Dendritic cell treated with granulocyte-macrophage colony-stimulating factor and Interleukin-4, amounts not matched to agents 40 ng/mL and 50 ng/mL, for 4 days (primary cell): Measurements from ENCODE around the gene SREK1IP1.

Source experiments
- H3K27ac Mint-ChIP-seq: one replicate; pipeline ENCODE4 v1.8.0; 2022; ENCODE audit warnings: mild to moderate bottlenecking, mixed read lengths
- H3K27me3 Mint-ChIP-seq: one replicate; pipeline ENCODE4 v1.8.0; 2022; ENCODE audit warnings: mild to moderate bottlenecking, mixed read lengths
- H3K36me3 Mint-ChIP-seq: one replicate; pipeline ENCODE4 v1.8.0; 2022; ENCODE audit warnings: low read depth, mixed read lengths
- H3K4me1 Mint-ChIP-seq: one replicate; pipeline ENCODE4 v1.8.0; 2022; ENCODE audit warnings: low read depth, mixed read lengths
- H3K4me3 Mint-ChIP-seq: one replicate; pipeline ENCODE4 v1.8.0; 2022; ENCODE audit warnings: mild to moderate bottlenecking, moderate library complexity, mixed read lengths
- H3K9me3 Mint-ChIP-seq: one replicate; pipeline ENCODE4 v1.8.0; 2022; ENCODE audit warnings: mixed read lengths
- intact Hi-C: fragments of 100-400 bp; cut with micrococcal nuclease; formaldehyde crosslinking; loops from one replicate; pipeline ENCODE4 v1.15.0; 2022

SREK1IP1 gene

DNA sequence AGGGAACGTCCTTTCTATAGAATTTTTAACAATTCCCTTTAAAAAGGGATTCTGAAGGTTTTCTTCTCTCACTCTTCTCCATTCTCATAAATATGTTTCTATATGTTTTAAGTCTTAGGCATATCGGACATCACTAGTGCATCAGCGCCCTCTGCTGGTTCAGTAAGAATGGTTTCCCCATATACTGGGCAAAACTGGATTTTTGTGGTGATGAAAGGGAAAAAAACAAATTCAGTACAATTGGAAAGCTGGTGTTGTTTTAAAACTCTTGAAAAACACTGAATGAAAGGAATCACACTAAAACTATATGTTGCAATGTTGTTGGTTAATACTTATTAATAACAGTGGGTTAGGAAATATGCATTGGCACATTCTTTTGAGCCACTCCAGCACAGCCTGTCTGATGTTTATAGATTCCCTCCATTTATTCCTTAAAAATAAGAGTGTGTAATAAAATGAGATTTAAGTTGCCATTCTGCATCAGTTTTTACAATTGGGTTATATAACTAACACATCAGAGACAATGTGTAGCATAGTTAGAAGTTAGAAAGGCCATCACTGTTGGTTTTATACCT is 16.0 kb upstream of the SREK1IP1 start:
- Mint-ChIP-seq H3K9me3 (peaks cover 13% of the 10 kb centered on the region), H3K27ac (no peak overlapping the region), H3K36me3 (peaks cover 15% of the 10 kb centered on the region), H3K4me1 (peaks cover 7% of the 10 kb centered on the region), H3K27me3 (no peaks in the 10 kb centered on the region), H3K4me3 (no peak overlapping the region)
- intact Hi-C loops = loop anchor here (1.0 kb wide), 1 partner anchor 149 kb away; no protein-coding TSS in a partner anchor

DNA sequence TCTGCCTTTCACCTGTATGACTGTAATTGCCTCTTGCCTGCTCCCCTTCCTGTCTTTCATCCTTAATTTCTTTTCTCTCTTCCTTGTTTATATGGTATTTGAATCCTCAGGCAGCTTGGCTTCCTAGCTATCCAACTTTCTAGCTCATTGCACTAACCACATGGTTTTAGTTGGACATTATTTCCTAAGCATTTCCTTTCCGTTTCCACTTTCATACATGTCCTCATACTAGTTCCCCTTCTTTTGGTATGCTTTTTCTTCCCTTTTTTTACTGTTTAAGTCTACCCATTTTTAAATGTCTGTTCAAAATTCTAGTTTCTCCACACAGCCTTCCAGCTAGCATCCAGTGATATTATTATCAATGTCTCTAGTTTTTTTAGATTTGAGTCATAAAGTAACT is 6.8 kb upstream of the SREK1IP1 start:
- Mint-ChIP-seq H3K4me1 (peaks cover 32% of the 10 kb centered on the region), H3K4me3 (no peak overlapping the region), H3K36me3 (peaks cover 26% of the 10 kb centered on the region), H3K27ac (peak overlapping the region; percentile 4), H3K27me3 (no peaks in the 10 kb centered on the region), H3K9me3 (peaks cover 8% of the 10 kb centered on the region)
- intact Hi-C loops = no loop called here

DNA sequence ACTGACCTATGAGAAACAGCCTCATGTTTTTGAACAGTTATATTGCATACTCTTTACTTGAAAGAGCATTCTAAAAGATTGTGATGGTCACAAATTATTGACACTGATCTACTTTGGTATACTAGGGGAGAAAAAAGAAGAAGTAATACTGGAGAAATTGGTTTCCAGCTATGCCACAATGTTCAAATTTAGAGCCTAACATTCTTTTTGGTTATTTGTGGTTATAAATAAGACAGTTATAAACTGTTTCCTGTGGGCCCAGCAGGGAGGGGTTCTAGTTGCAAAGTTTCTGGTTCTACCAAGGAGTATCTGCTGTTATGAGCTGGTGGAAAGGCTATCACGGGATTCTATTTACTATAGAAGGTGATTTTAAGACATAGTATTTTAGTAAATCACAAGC is 5.0 kb upstream of the SREK1IP1 start:
- intact Hi-C loops = no loop called here
- Mint-ChIP-seq H3K36me3 (peaks cover 22% of the 10 kb centered on the region), H3K4me3 (no peak overlapping the region), H3K4me1 (peaks cover 48% of the 10 kb centered on the region), H3K27ac (no peak overlapping the region), H3K9me3 (no peaks in the 10 kb centered on the region), H3K27me3 (no peaks in the 10 kb centered on the region)

- H3K4me1 Mint-ChIP-seq = peaks cover 50% of the 10 kb centered on the region
- H3K4me3 Mint-ChIP-seq = no peak overlapping the region
- intact Hi-C loops = no loop called here
- H3K9me3 Mint-ChIP-seq = no peaks in the 10 kb centered on the region
- peaks cover 28% of the 10 kb centered on the region for H3K36me3 Mint-ChIP-seq
- no peak overlapping the region for H3K27ac Mint-ChIP-seq
- no peaks in the 10 kb centered on the region for H3K27me3 Mint-ChIP-seq
These were observed 3.2 kb upstream of the SREK1IP1 start for GRCh38 chr5:64771736-64772135.

DNA sequence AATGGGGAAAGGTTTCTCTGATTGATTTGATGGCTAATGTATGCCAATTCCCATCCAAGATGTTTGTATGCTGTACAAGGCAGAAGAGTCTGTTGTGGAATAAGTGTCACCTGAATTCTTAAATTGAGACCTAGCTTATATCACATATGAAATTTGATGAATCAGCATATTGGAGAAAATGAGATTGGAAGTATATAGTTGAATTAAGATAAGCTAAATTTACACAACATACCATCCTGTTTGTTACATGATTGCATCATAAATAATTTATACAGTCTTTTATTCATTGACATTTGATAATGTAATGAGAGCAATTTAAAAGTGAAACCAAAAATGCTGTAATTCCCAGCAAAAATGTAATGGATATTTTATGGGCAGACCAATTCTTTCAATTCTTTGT is 1.4 kb upstream of the SREK1IP1 start:
- no peaks in the 10 kb centered on the region for H3K9me3 Mint-ChIP-seq
- H3K4me1 Mint-ChIP-seq = peaks cover 46% of the 10 kb centered on the region
- intact Hi-C loops = loop anchor here (2.0 to 5.0 kb wide), 2 partner anchors 267 to 855 kb away; partner anchors contain the start of genes SHLD3, TRAPPC13 and TRIM23
- H3K4me3 Mint-ChIP-seq = no peak overlapping the region
- peaks cover 21% of the 10 kb centered on the region for H3K36me3 Mint-ChIP-seq
- H3K27ac Mint-ChIP-seq = peak overlapping the region; percentile 96
- H3K27me3 Mint-ChIP-seq = no peaks in the 10 kb centered on the region

GRCh38 chr5:64767959-64768357 is 533 bp downstream of the SREK1IP1 start:
- peak overlapping the region; percentile 95 for H3K4me3 Mint-ChIP-seq
- no peaks in the 10 kb centered on the region for H3K27me3 Mint-ChIP-seq
- peaks cover 38% of the 10 kb centered on the region for H3K36me3 Mint-ChIP-seq
- peak overlapping the region; percentile 96 for H3K27ac Mint-ChIP-seq
- intact Hi-C loops = loop anchor here (2.0 to 5.0 kb wide), 2 partner anchors 269 to 857 kb away; partner anchors contain the start of genes SHLD3, TRAPPC13 and TRIM23
- H3K4me1 Mint-ChIP-seq = peaks cover 42% of the 10 kb centered on the region
- H3K9me3 Mint-ChIP-seq = no peaks in the 10 kb centered on the region

- H3K27me3 Mint-ChIP-seq = no peaks in the 10 kb centered on the region
- no peaks in the 10 kb centered on the region for H3K9me3 Mint-ChIP-seq
- peak overlapping the region; percentile 59 for H3K4me3 Mint-ChIP-seq
- H3K27ac Mint-ChIP-seq = peak overlapping the region; percentile 14
- intact Hi-C loops = loop anchor here (5.0 kb wide), 1 partner anchor 270 kb away; no protein-coding TSS in a partner anchor
- peaks cover 39% of the 10 kb centered on the region for H3K36me3 Mint-ChIP-seq
- peaks cover 42% of the 10 kb centered on the region for H3K4me1 Mint-ChIP-seq
These were observed 1.6 kb downstream of the SREK1IP1 start for GRCh38 chr5:64766941-64767340.

DNA sequence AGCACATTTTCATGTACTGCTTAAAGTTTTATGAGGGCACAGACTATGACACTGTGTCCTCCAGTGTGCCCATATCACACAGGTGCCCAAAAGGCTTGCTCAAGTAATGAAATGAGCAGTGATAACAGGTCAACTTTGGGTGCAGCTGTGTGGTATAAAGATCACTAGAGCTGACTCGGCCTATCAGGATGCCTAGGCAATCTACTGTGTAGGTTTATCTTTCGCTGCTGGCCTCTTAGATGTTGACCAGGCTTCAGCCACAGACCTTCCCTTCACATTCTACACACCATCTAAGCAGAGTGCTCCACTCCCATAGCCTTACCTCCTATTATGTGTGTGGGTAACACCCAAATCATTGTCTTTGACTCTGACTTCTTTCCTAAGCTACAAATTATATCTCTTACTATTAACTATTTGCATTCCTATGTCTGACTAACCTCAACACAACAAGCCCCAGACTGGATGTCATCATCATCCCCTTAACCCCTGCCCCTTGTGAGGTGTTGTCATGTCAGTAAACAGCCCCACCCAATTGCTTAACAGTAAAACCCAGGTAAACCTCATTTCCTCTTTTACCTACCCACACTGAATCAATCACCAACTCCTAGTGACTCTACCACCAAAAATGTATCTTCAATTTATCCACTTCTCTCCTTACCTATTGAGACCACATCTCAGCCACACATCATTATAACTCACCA is 2.5 kb downstream of the SREK1IP1 start:
- Mint-ChIP-seq H3K4me1 (peaks cover 42% of the 10 kb centered on the region), H3K4me3 (no peak overlapping the region)

GRCh38 chr5:64763948-64764503 is 4.5 kb downstream of the SREK1IP1 start:
- no peak overlapping the region for H3K4me3 Mint-ChIP-seq
- intact Hi-C loops = no loop called here
- H3K36me3 Mint-ChIP-seq = peaks cover 54% of the 10 kb centered on the region
- H3K27me3 Mint-ChIP-seq = no peaks in the 10 kb centered on the region
- peaks cover 33% of the 10 kb centered on the region for H3K4me1 Mint-ChIP-seq
- no peaks in the 10 kb centered on the region for H3K9me3 Mint-ChIP-seq
- H3K27ac Mint-ChIP-seq = no peak overlapping the region

More for the DNA sequence above, 2.5 kb downstream of the SREK1IP1 start:
- H3K27me3 Mint-ChIP-seq = no peaks in the 10 kb centered on the region
- H3K27ac Mint-ChIP-seq = peak overlapping the region; percentile 45
- H3K36me3 Mint-ChIP-seq = peaks cover 44% of the 10 kb centered on the region
- H3K9me3 Mint-ChIP-seq = no peaks in the 10 kb centered on the region
- intact Hi-C loops = loop anchor here (5.0 kb wide), 1 partner anchor 271 kb away; no protein-coding TSS in a partner anchor

- Mint-ChIP-seq H3K4me3 (no peak overlapping the region), H3K36me3 (peaks cover 34% of the 10 kb centered on the region), H3K9me3 (no peaks in the 10 kb centered on the region), H3K27ac (no peak overlapping the region), H3K27me3 (no peaks in the 10 kb centered on the region), H3K4me1 (peaks cover 12% of the 10 kb centered on the region)
- intact Hi-C loops = no loop called here
These were observed 8.4 kb downstream of the SREK1IP1 start for GRCh38 chr5:64759960-64760660.

DNA sequence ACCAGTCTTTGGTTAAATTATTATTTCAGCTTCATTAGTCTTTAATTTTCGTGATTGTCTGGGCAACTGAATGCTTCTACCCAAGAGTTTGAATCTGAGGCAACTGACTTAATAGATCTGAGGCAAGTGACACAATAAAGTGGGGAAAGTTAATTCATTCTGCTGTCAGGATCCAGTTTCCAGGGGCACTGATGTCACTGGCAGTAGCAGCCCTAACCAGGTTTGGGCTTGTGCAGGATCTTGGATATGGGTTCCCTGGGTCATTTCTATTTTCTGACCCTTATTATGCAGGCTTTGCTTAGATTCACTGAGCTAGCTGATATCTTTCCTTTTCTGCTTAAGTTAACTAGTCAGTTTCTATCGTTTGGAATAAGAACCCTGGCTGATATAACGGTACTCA is 9.6 kb downstream of the SREK1IP1 start:
- intact Hi-C loops = no loop called here
- Mint-ChIP-seq H3K36me3 (peaks cover 26% of the 10 kb centered on the region), H3K27me3 (no peaks in the 10 kb centered on the region), H3K4me3 (no peak overlapping the region), H3K27ac (no peak overlapping the region), H3K9me3 (no peaks in the 10 kb centered on the region), H3K4me1 (peaks cover 5% of the 10 kb centered on the region)

GRCh38 chr5:64754066-64754465 is 14.4 kb downstream of the SREK1IP1 start:
- no peaks in the 10 kb centered on the region for H3K27me3 Mint-ChIP-seq
- no peak overlapping the region for H3K27ac Mint-ChIP-seq
- H3K36me3 Mint-ChIP-seq = peaks cover 33% of the 10 kb centered on the region

DNA sequence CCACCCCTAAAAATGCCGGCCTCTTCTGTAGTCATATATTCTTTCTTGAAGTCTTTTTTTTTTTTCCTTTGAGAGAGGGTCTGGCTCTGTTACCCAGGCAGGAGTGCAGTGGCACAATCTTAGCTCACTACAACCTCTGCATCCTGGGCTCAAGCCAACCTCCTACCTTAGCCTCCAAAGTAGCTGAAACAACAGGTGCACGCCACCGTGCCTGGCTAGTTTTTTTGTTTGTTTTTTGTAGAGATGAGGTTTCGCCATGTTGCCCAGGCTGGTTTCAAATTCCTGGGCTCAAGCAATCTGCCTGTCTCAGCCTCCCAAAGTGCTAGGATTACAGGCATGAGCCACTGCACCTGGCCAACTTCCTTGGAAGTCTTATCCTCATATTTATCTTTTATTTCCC is 19.1 kb downstream of the SREK1IP1 start:
- H3K4me3 Mint-ChIP-seq = no peak overlapping the region
- H3K9me3 Mint-ChIP-seq = no peaks in the 10 kb centered on the region

More at GRCh38 chr5:64754066-64754465, 14.4 kb downstream of the SREK1IP1 start:
- Mint-ChIP-seq H3K4me3 (no peak overlapping the region), H3K9me3 (no peaks in the 10 kb centered on the region), H3K4me1 (no peaks in the 10 kb centered on the region)
- intact Hi-C loops = no loop called here

DNA sequence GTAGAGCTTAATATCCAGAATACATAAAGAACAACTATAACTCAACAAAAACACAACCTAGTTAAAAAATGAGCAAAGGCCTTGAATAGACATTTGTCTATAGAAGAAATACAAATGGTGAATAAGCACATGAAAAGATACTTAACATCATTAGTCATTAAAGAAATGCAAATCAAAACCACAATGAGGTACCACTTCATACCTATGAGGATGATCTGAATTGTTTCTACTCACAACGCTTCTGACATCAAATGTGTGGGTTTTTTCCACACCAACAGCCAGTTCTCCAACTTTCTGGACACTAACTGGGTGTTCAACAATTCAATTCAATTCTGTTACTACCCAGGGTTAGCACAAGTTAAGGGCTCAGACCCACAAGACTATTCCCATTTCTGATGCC is 22.0 kb downstream of the SREK1IP1 start:
- peaks cover 48% of the 10 kb centered on the region for H3K36me3 Mint-ChIP-seq
- intact Hi-C loops = no loop called here
- peaks cover 4% of the 10 kb centered on the region for H3K4me1 Mint-ChIP-seq
- no peak overlapping the region for H3K27ac Mint-ChIP-seq
- no peaks in the 10 kb centered on the region for H3K9me3 Mint-ChIP-seq
- H3K4me3 Mint-ChIP-seq = no peak overlapping the region
- no peaks in the 10 kb centered on the region for H3K27me3 Mint-ChIP-seq

More for the DNA sequence above, 19.1 kb downstream of the SREK1IP1 start:
- Mint-ChIP-seq H3K27ac (no peak overlapping the region), H3K36me3 (peaks cover 53% of the 10 kb centered on the region), H3K27me3 (no peaks in the 10 kb centered on the region), H3K4me1 (no peaks in the 10 kb centered on the region)
- intact Hi-C loops = no loop called here
